ENCODE measurements around the gene ATG101. TPM values are rescaled to one million over a fixed set of nuclear protein-coding genes. Genes with fewer than 3 reads are reported as not detected.

Gene ATG101
- total and polyA plus RNA-seq, 8 donors = 19.7 to 42.4 (median 25.1) TPM

- ATAC-seq (no peak), DNase-seq (no peak)
- Histone ChIP-seq H3K4me3 (no peak overlapping the region), H3K27ac (no peak overlapping the region), H3K4me1 (no peaks in the 10 kb centered on the region), H3K9me3 (no peaks in the 10 kb centered on the region), H3K27me3 (no peaks in the 10 kb centered on the region), H3K36me3 (peaks cover 0 to 39% of the 10 kb centered on the region in 2 donors)
- intact Hi-C loops (cut with DNase I) = no loop called here
- TF ChIP-seq, protein P1, sequence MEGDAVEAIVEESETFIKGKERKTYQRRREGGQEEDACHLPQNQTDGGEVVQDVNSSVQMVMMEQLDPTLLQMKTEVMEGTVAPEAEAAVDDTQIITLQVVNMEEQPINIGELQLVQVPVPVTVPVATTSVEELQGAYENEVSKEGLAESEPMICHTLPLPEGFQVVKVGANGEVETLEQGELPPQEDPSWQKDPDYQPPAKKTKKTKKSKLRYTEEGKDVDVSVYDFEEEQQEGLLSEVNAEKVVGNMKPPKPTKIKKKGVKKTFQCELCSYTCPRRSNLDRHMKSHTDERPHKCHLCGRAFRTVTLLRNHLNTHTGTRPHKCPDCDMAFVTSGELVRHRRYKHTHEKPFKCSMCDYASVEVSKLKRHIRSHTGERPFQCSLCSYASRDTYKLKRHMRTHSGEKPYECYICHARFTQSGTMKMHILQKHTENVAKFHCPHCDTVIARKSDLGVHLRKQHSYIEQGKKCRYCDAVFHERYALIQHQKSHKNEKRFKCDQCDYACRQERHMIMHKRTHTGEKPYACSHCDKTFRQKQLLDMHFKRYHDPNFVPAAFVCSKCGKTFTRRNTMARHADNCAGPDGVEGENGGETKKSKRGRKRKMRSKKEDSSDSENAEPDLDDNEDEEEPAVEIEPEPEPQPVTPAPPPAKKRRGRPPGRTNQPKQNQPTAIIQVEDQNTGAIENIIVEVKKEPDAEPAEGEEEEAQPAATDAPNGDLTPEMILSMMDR (IDR thresholded peaks at IDR 0.05) = no peak
Measured at GRCh38 chr12:52060498-52061177, 9.1 kb upstream of the ATG101 start.

- H3K36me3 ChIP-seq = peaks cover 0 to 30% of the 10 kb centered on the region in 2 donors
- ATAC-seq = no peak
- no peak overlapping the region for H3K4me3 ChIP-seq
- H3K27me3 ChIP-seq = no peaks in the 10 kb centered on the region
- intact Hi-C loops (cut with DNase I) = no loop called here
- no peaks in the 10 kb centered on the region for H3K9me3 ChIP-seq
- no peak for DNase-seq
- H3K27ac ChIP-seq = no peak overlapping the region
- TF ChIP-seq, protein P1 (IDR thresholded peaks at IDR 0.05) = no peak
- H3K4me1 ChIP-seq = no peaks in the 10 kb centered on the region
Measured at GRCh38 chr12:52061470-52062166, 8.2 kb upstream of the ATG101 start.

DNA sequence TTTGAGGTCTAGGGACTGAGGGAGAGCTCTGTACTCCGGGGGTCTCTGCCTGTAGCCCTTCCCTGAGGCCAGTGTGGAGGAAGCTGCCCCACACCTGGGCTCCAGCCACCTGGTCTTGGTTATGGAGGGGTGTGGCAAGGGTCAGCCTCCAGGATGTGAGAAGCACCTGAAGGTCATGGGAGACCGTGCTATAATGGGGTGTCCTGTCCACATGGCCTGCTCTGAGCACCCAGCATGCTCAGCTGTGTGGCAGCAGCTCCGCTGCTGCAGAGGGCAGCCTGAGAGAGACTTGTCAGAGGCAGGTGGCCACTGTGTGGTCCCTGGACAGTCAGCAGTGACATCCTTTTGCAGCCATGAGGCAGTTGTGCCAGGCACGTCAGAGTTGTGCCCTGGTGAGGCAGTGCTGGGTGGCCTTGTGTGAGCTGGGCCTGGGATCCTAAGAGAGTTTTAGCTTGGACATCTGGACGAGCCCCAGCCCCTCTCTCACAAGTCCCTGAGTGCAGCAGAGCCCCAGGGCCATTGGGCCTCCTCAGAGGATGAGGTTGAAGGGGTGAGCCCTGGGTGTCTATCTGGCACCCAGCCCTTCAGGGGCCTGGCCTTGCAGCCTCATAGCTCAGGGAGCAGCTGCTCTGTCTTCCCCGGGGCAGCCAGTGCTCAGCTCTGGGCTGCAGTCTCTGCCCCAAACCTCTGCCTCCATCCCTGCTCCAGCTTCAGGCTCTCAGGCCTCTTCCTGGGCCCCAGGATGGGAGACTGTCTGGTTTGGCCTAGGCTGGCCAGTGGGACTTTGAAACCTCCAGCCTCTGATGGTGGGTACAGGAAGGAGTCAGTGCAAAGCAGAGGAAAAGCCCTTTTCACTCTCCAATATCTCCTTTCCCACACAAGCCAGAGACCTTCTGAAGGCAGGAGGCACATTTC, 7.4 kb upstream of the ATG101 start:
- ATAC-seq (no peak), DNase-seq (no peak)
- Histone ChIP-seq H3K9me3 (no peaks in the 10 kb centered on the region), H3K27me3 (peaks cover 0 to 5% of the 10 kb centered on the region in 2 donors), H3K36me3 (peaks cover 0 to 22% of the 10 kb centered on the region in 2 donors), H3K27ac (no peak overlapping the region), H3K4me1 (no peaks in the 10 kb centered on the region), H3K4me3 (no peak overlapping the region)
- intact Hi-C loops (cut with DNase I) = no loop called here
- TF ChIP-seq, protein P1 (IDR thresholded peaks at IDR 0.05) = no peak

GRCh38 chr12:52063082-52063924, 6.5 kb upstream of the ATG101 start:
- Histone ChIP-seq H3K27me3 (peaks cover 0 to 5% of the 10 kb centered on the region in 2 donors), H3K4me1 (no peaks in the 10 kb centered on the region), H3K27ac (no peak overlapping the region), H3K9me3 (no peaks in the 10 kb centered on the region), H3K36me3 (peaks cover 0 to 13% of the 10 kb centered on the region in 2 donors), H3K4me3 (no peak overlapping the region)
- DNase-seq (no peak), ATAC-seq (no peak)
- intact Hi-C loops (cut with DNase I) = no loop called here
- TF ChIP-seq, protein P1 (IDR thresholded peaks at IDR 0.05) = no peak
